Measurements from ENCODE around the gene HEG1.
"Not testable (repeated sequence)": the region's sequence is repeated elsewhere in the genome, so short reads cannot be mapped to it uniquely, and the experiment has no call there.

HEG1 gene

GRCh38 chr3:125055913-125056745 lies at the start of gene HEG1:
HEG1 (minus strand) TSS chr3:125055997; CDS start chr3:125055890, 107 bp downstream.
- peak; percentile 37 to 78 (median 54) for DNase-seq (ENCODE audit: low read depth in 4 of 4, low spot score in 1 of 4)

- no peak for DNase-seq (ENCODE audit: low read depth in 4 of 4, low spot score in 1 of 4)
These were observed 49.3 kb upstream of the HEG1 start for GRCh38 chr3:125105116-125105515.

- no peak for DNase-seq (ENCODE audit: low read depth in 4 of 4, low spot score in 1 of 4)
These were observed 48.8 kb upstream of the HEG1 start for GRCh38 chr3:125104639-125105038.

GRCh38 chr3:125103406-125103805 lies 47.6 kb upstream of the HEG1 start:
- no peak for DNase-seq (ENCODE audit: low read depth in 4 of 4, low spot score in 1 of 4)

- no peak for DNase-seq (ENCODE audit: low read depth in 4 of 4, low spot score in 1 of 4)
These were observed 46.7 kb upstream of the HEG1 start for GRCh38 chr3:125102470-125102869.

GRCh38 chr3:125098611-125099291 lies 43.0 kb upstream of the HEG1 start:
- DNase-seq (ENCODE audit: low read depth in 4 of 4, low spot score in 1 of 4): no peak

- no peak for DNase-seq (ENCODE audit: low read depth in 4 of 4, low spot score in 1 of 4)
These were observed 34.9 kb upstream of the HEG1 start for GRCh38 chr3:125090649-125091048.

- no peak for DNase-seq (ENCODE audit: low read depth in 4 of 4, low spot score in 1 of 4)
These were observed 32.1 kb upstream of the HEG1 start for GRCh38 chr3:125087768-125088391.

- no peak for DNase-seq (ENCODE audit: low read depth in 4 of 4, low spot score in 1 of 4)
These were observed 29.4 kb upstream of the HEG1 start for GRCh38 chr3:125085166-125085565.

GRCh38 chr3:125083776-125084175 lies 28.0 kb upstream of the HEG1 start:
- DNase-seq (ENCODE audit: low read depth in 4 of 4, low spot score in 1 of 4): no peak

GRCh38 chr3:125082339-125082738 lies 26.5 kb upstream of the HEG1 start:
- DNase-seq (ENCODE audit: low read depth in 4 of 4, low spot score in 1 of 4): not testable (repeated sequence)

GRCh38 chr3:125080077-125080476 lies 24.3 kb upstream of the HEG1 start:
- DNase-seq (ENCODE audit: low read depth in 4 of 4, low spot score in 1 of 4): no peak

GRCh38 chr3:125079675-125080045 lies 23.9 kb upstream of the HEG1 start:
- no peak for DNase-seq (ENCODE audit: low read depth in 4 of 4, low spot score in 1 of 4)

- no peak for DNase-seq (ENCODE audit: low read depth in 4 of 4, low spot score in 1 of 4)
These were observed 23.3 kb upstream of the HEG1 start for GRCh38 chr3:125078951-125079674.

GRCh38 chr3:125077864-125078263 lies 22.1 kb upstream of the HEG1 start:
- DNase-seq (ENCODE audit: low read depth in 4 of 4, low spot score in 1 of 4): no peak

- DNase-seq (ENCODE audit: low read depth in 4 of 4, low spot score in 1 of 4): no peak
These were observed 20.7 kb upstream of the HEG1 start for GRCh38 chr3:125076464-125076863.

GRCh38 chr3:125075738-125076137 lies 19.9 kb upstream of the HEG1 start:
- no peak for DNase-seq (ENCODE audit: low read depth in 4 of 4, low spot score in 1 of 4)

- no peak for DNase-seq (ENCODE audit: low read depth in 4 of 4, low spot score in 1 of 4)
These were observed 17.7 kb upstream of the HEG1 start for GRCh38 chr3:125073390-125073905.

GRCh38 chr3:125072749-125073389 lies 17.1 kb upstream of the HEG1 start:
- DNase-seq (ENCODE audit: low read depth in 4 of 4, low spot score in 1 of 4): no peak

- DNase-seq (ENCODE audit: low read depth in 4 of 4, low spot score in 1 of 4): no peak
These were observed 16.5 kb upstream of the HEG1 start for GRCh38 chr3:125072301-125072700.

Data from stimulated activated CD4-positive, alpha-beta T cell treated with anti-CD3 and anti-CD28 coated beads, Interleukin-1b, Interleukin-23, amount 100 ng/mL, for 24 hours (primary cell).